Activated B cell treated with CpG ODN at 0.5 μM for 24 hours (primary cell): ENCODE measurements around the gene PPP3R2. TPM values are rescaled to one million over a fixed set of nuclear protein-coding genes. Genes with fewer than 3 reads are reported as not detected.

Source experiments
- ATAC-seq: fragments of 200-7000 bp; cut with Tn5 transposase; one replicate; pipeline ENCODE4 v1.10.0; 2021; ENCODE audit warnings: low read depth, mild to moderate bottlenecking, moderate library complexity
- CTCF ChIA-PET: fragments of 350-600 bp; sonication (Branson Sonifier 250); formaldehyde crosslinking; loops from one replicate; lab custom pipeline; 2021; ENCODE audit warnings: antibody characterized with exemption; lab: Charles Lee
- POLR2A ChIA-PET: fragments of 350-600 bp; sonication (Branson Sonifier 250); formaldehyde crosslinking; loops from one replicate; lab custom pipeline; 2021; ENCODE audit warnings: antibody characterized with exemption; lab: Charles Lee
- DNase-seq: peaks from one replicate; pipeline ENCODE4 v3.0.0; 2022
- H3K27ac Mint-ChIP-seq: one replicate; pipeline ENCODE4 v1.8.0; 2020; ENCODE audit warnings: mixed read lengths
- H3K27me3 Mint-ChIP-seq: one replicate; pipeline ENCODE4 v1.8.0; 2021; ENCODE audit warnings: mixed read lengths
- H3K36me3 Mint-ChIP-seq: one replicate; pipeline ENCODE4 v1.8.0; 2021; ENCODE audit warnings: low read depth, mixed read lengths
- H3K4me1 Mint-ChIP-seq: one replicate; pipeline ENCODE4 v1.8.0; 2021; ENCODE audit warnings: mixed read lengths
- H3K4me3 Mint-ChIP-seq: one replicate; pipeline ENCODE4 v1.8.0; 2020; ENCODE audit warnings: mild to moderate bottlenecking, mixed read lengths
- H3K9me3 Mint-ChIP-seq: one replicate; pipeline ENCODE4 v1.8.0; 2020; ENCODE audit warnings: mixed read lengths
- intact Hi-C: fragments of 100-400 bp; cut with micrococcal nuclease; formaldehyde crosslinking; loops from one replicate; pipeline ENCODE4 v1.15.1; 2024
- total RNA-seq: library from RNA; stranded (reverse); gene quantifications from 2 replicates; pipeline ENCODE4 v1.2.3, GENCODE V29; 2022
- TF ChIP-seq, protein P1 (sequence below): fragments of 200-600 bp; IDR thresholded peaks from one replicate; pipeline ENCODE4 v1.8.0; 2022; ENCODE audit warnings: antibody characterized with exemption, mild to moderate bottlenecking

PPP3R2 gene
- total RNA-seq, 1 donor from 2014 or later = not detected

DNA sequence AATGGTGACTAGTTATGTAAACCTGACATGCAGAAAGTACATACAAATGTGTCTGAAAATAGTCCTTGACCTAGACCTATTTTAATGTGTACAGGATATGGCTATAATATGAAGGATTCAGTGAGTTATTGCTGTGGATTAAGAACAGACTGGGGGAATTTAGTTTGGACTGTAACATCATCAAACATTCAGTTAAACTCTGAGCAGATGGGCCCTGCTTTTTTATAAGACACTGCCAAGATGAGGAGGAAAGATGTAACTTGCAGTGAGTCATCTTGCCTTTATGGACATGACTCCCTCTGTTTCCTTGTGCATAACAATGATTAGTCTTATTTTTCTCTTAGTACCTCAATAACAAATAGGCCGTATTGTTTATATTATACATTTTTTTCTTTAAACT, 12.2 kb downstream of the PPP3R2 start:
- TF ChIP-seq, protein P1, sequence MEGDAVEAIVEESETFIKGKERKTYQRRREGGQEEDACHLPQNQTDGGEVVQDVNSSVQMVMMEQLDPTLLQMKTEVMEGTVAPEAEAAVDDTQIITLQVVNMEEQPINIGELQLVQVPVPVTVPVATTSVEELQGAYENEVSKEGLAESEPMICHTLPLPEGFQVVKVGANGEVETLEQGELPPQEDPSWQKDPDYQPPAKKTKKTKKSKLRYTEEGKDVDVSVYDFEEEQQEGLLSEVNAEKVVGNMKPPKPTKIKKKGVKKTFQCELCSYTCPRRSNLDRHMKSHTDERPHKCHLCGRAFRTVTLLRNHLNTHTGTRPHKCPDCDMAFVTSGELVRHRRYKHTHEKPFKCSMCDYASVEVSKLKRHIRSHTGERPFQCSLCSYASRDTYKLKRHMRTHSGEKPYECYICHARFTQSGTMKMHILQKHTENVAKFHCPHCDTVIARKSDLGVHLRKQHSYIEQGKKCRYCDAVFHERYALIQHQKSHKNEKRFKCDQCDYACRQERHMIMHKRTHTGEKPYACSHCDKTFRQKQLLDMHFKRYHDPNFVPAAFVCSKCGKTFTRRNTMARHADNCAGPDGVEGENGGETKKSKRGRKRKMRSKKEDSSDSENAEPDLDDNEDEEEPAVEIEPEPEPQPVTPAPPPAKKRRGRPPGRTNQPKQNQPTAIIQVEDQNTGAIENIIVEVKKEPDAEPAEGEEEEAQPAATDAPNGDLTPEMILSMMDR = no peak
- Mint-ChIP-seq H3K4me1 (peaks cover 12% of the 10 kb centered on the region), H3K9me3 (no peaks in the 10 kb centered on the region), H3K27ac (no peak overlapping the region), H3K36me3 (no peaks in the 10 kb centered on the region), H3K27me3 (no peaks in the 10 kb centered on the region), H3K4me3 (no peak overlapping the region)
- ATAC-seq (no peak), DNase-seq (no peak)
- ChIA-PET POLR2A (no interaction called here), CTCF (no interaction called here)
- intact Hi-C loops = no loop called here

- Mint-ChIP-seq H3K9me3 (no peaks in the 10 kb centered on the region), H3K4me3 (no peak overlapping the region), H3K4me1 (peaks cover 12% of the 10 kb centered on the region), H3K27ac (no peak overlapping the region), H3K36me3 (no peaks in the 10 kb centered on the region), H3K27me3 (no peaks in the 10 kb centered on the region)
- ChIA-PET CTCF (interaction anchor here (1.0 kb wide), 1 partner anchor 8 kb away, joined by 3 read pairs; no protein-coding TSS in a partner anchor), POLR2A (no interaction called here)
- no peak for ATAC-seq
- intact Hi-C loops = no loop called here
- TF ChIP-seq, protein P1 = no peak
- DNase-seq = no peak
Observed at GRCh38 chr9:101579711-101580545, 14.8 kb downstream of the PPP3R2 start.

DNA sequence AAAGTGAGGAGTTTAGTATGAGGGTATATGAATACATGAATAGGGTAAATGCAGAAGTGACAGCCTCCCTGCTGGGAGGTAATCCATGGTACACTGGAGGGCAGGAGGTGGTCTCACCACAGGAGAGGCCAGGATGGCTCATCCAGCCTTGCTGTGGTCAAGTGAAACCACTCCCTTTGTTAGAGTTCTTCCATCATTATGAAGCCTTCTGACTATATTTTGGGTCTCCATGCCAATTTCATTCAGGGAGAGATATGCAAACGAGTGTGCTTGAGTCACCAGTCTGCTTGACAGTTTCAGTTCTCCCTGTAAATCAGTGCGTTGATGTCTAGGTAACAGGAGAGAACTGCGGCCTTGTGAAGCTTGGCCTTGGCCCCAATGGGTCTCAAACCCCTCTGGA, 16.4 kb downstream of the PPP3R2 start:
- no peaks in the 10 kb centered on the region for H3K27me3 Mint-ChIP-seq
- intact Hi-C loops = no loop called here
- H3K9me3 Mint-ChIP-seq = no peaks in the 10 kb centered on the region
- H3K4me3 Mint-ChIP-seq = no peak overlapping the region
- CTCF ChIA-PET = no interaction called here
- POLR2A ChIA-PET = no interaction called here
- no peaks in the 10 kb centered on the region for H3K36me3 Mint-ChIP-seq
- TF ChIP-seq, protein P1 = no peak
- DNase-seq = no peak
- H3K4me1 Mint-ChIP-seq = peaks cover 12% of the 10 kb centered on the region
- ATAC-seq = peak; percentile 71
- H3K27ac Mint-ChIP-seq = peak overlapping the region; percentile 48

- Mint-ChIP-seq H3K27ac (no peak overlapping the region), H3K9me3 (no peaks in the 10 kb centered on the region), H3K4me3 (no peak overlapping the region), H3K36me3 (peaks cover 7% of the 10 kb centered on the region), H3K27me3 (no peaks in the 10 kb centered on the region), H3K4me1 (peaks cover 12% of the 10 kb centered on the region)
- ChIA-PET CTCF (no interaction called here), POLR2A (no interaction called here)
- TF ChIP-seq, protein P1 = no peak
- ATAC-seq (no peak), DNase-seq (no peak)
- intact Hi-C loops = no loop called here
Observed at GRCh38 chr9:101574731-101575333, 19.9 kb downstream of the PPP3R2 start.

- intact Hi-C loops = no loop called here
- TF ChIP-seq, protein P1 = no peak
- H3K4me1 Mint-ChIP-seq = no peaks in the 10 kb centered on the region
- H3K4me3 Mint-ChIP-seq = no peak overlapping the region
- ChIA-PET CTCF (no interaction called here), POLR2A (no interaction called here)
- no peaks in the 10 kb centered on the region for H3K9me3 Mint-ChIP-seq
- no peak for ATAC-seq
- no peak for DNase-seq
- no peak overlapping the region for H3K27ac Mint-ChIP-seq
- H3K36me3 Mint-ChIP-seq = peaks cover 24% of the 10 kb centered on the region
- no peaks in the 10 kb centered on the region for H3K27me3 Mint-ChIP-seq
Observed at GRCh38 chr9:101572316-101572715, 22.5 kb downstream of the PPP3R2 start.
